Fibroblast of the aortic adventitia (primary cell): ENCODE results near the gene TECR. TPM values are rescaled to one million over a fixed set of nuclear protein-coding genes. Genes with fewer than 3 reads are reported as not detected.

Experiments
- DNase-seq: peaks from one replicate; pipeline ENCODE4 v3.0.0-alpha.2; 2010; ENCODE audit warnings: low read depth
- H3K4me3 ChIP-seq: 2 replicates; pipeline ENCODE4 v1.5.1; 2011; ENCODE audit warnings: low read depth, mild to moderate bottlenecking, control low read depth, low read length, moderate library complexity
- total RNA-seq: library from RNA; depleted of rRNA; stranded (reverse); fragments of >200 nt; gene quantifications from 2 replicates; pipeline ENCODE4 v1.2.3, GENCODE V29; 2012; ENCODE audit warnings: low replicate concordance
- TF ChIP-seq, protein P1 (sequence below): IDR thresholded peaks from 2 replicates; pipeline ENCODE4 v1.5.1; 2011; ENCODE audit warnings: mild to moderate bottlenecking, low read length, control low read depth, inconsistent platforms; ENCODE audit not compliant: insufficient read depth

The TECR gene
- total RNA-seq, 1 donor = 41.8 TPM

DNA sequence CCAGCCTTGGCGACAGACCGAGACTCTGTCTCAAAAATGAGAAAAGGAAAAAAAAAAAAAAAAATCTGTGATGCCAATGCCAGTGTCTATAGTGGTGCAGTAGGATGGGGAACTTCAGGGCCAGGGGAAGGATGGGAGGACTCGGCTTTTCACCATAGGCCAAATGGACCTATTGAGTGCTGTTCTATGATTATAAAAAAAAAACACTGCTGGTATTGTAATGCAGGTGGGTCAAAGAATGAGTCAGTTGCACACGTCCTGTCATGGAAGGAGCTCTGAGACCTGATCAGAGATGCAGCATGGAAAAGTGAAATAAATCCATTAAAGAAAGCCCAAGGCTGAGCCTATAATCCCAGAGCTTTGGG lies 18.2 kb upstream of the TECR start:
- DNase-seq = no peak
- TF ChIP-seq, protein P1, sequence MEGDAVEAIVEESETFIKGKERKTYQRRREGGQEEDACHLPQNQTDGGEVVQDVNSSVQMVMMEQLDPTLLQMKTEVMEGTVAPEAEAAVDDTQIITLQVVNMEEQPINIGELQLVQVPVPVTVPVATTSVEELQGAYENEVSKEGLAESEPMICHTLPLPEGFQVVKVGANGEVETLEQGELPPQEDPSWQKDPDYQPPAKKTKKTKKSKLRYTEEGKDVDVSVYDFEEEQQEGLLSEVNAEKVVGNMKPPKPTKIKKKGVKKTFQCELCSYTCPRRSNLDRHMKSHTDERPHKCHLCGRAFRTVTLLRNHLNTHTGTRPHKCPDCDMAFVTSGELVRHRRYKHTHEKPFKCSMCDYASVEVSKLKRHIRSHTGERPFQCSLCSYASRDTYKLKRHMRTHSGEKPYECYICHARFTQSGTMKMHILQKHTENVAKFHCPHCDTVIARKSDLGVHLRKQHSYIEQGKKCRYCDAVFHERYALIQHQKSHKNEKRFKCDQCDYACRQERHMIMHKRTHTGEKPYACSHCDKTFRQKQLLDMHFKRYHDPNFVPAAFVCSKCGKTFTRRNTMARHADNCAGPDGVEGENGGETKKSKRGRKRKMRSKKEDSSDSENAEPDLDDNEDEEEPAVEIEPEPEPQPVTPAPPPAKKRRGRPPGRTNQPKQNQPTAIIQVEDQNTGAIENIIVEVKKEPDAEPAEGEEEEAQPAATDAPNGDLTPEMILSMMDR = no peak
- no peak overlapping the region for H3K4me3 ChIP-seq

GRCh38 chr19:14512406-14512961 lies 16.9 kb upstream of the TECR start:
- TF ChIP-seq, protein P1 = no peak
- DNase-seq = no peak

GRCh38 chr19:14514215-14514863 lies 15.1 kb upstream of the TECR start:
- H3K4me3 ChIP-seq = peak overlapping the region; percentile 4
- DNase-seq = no peak
- TF ChIP-seq, protein P1 = no peak

More at GRCh38 chr19:14512406-14512961, 16.9 kb upstream of the TECR start:
- H3K4me3 ChIP-seq = no peak overlapping the region

DNA sequence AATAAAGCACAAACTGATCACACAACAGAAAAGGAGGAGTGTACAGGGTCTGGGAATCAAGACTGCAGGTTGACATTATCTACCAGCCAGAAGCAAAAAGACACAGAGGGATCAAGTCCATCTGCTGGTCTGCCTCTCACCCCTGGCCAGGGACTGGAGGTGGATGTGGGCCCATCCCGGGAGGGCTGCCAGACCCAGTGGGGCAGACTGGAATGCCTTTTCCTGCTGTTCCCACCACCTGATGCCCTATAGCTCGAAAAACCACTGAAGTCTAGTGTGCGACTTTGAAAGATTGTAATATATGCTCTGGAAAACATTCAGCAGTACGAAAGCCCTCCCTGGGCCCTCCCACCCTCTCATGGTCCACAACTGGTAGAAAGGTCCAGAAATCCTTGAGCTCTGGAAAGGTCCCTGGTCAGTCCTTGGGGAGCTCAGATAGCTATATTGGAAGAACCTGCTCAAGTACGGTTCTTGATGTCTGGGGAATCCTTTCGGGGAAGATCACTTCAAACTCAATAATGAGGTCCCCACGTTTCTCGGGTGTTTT lies 13.8 kb upstream of the TECR start:
- TF ChIP-seq, protein P1 = no peak
- H3K4me3 ChIP-seq = peak overlapping the region; percentile 98
- no peak for DNase-seq

DNA sequence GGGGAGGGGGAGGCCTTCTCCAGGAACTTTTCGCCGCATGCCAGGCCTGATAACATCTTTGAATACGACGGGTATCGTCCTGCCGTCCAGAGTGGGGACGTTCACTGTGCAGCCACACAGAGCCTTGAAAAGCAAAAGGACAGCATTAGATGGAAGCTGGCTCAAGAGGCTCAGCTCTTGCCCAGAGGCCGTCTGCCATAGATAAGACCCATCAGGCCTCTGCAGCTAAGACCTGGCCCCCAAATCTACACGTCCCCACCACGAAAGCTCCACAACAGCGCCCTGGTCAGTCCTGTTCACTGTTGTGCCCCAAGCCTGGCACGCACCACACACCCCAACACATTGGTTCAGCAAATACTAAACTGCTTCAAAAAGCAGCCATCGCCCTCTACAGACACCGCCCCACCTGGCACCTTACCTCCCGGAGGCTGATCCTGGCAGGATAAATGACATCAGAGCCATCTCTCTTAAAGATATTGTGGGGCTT lies 13.3 kb upstream of the TECR start:
- DNase-seq = no peak
- TF ChIP-seq, protein P1 = no peak
- H3K4me3 ChIP-seq = peak overlapping the region; percentile 98

DNA sequence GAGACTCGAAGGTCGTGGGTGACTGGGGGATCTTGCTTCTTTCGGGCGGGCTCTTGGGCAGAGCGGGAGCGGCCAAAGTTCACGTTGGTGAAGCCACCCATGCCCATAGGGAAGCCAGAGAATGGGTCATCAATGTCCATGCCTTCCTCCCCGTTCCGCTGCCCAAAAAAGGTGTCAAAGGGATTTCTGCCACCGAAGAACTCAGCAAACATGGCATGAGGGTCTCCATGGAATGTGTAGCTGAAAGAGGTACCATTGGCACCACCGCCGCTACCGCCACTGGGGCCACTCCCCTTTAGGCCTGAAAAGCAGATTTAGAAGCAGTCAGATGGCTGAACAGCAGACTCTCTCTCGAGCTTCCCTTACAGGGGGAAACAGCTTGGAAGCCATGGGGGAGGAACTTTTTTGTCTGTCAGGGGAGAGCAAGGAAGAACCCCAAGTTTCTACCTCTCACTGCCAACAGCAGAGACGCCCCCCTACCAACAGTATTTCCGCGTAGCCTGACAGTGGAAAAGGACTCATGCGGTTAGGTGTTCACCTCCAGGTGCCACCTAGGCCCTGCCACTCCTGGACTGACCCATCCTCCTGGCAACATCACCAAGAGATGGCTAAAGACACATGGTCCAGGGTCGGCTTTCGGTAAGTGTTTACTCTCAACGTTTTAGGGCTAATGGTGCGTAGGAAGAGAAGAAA lies 12.5 kb upstream of the TECR start:
- no peak for DNase-seq
- TF ChIP-seq, protein P1 = no peak
- H3K4me3 ChIP-seq = peak overlapping the region; percentile 98
